ENCODE measurements around the gene CCNT1.
"Not testable (repeated sequence)": the region's sequence is repeated elsewhere in the genome, so short reads cannot be mapped to it uniquely, and the experiment has no call there.

Gene CCNT1

DNA sequence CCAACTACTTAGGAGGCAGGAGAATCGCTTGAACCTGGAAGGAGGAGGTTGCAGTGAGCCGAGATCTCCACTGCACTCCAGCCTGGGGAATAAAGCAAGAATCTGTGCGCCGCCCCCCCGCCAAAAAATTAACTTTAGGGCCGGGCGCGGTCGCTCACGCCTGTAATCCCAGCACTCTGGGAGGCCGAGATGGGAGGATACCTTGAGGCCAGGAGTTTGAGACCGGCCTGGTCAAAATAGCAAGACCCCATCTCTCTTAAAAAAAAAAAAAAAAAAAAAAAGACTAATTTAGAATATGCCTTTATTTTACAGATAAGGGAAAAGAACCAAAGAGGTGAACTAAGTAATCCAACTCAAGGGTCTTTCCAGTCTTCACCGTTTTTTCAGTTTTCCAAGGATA is 35.6 kb downstream of the CCNT1 start:
- TF ChIP-seq, protein P1, sequence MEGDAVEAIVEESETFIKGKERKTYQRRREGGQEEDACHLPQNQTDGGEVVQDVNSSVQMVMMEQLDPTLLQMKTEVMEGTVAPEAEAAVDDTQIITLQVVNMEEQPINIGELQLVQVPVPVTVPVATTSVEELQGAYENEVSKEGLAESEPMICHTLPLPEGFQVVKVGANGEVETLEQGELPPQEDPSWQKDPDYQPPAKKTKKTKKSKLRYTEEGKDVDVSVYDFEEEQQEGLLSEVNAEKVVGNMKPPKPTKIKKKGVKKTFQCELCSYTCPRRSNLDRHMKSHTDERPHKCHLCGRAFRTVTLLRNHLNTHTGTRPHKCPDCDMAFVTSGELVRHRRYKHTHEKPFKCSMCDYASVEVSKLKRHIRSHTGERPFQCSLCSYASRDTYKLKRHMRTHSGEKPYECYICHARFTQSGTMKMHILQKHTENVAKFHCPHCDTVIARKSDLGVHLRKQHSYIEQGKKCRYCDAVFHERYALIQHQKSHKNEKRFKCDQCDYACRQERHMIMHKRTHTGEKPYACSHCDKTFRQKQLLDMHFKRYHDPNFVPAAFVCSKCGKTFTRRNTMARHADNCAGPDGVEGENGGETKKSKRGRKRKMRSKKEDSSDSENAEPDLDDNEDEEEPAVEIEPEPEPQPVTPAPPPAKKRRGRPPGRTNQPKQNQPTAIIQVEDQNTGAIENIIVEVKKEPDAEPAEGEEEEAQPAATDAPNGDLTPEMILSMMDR (IDR thresholded peaks at IDR 0.05; ENCODE audit: insufficient read depth, low read depth, low read length, missing control alignments) = no peak
- DNase-seq (ENCODE audit: low read depth) = no peak
- peak overlapping the region; percentile 92 for H3K4me3 ChIP-seq (ENCODE audit: low read depth, low read length)

DNA sequence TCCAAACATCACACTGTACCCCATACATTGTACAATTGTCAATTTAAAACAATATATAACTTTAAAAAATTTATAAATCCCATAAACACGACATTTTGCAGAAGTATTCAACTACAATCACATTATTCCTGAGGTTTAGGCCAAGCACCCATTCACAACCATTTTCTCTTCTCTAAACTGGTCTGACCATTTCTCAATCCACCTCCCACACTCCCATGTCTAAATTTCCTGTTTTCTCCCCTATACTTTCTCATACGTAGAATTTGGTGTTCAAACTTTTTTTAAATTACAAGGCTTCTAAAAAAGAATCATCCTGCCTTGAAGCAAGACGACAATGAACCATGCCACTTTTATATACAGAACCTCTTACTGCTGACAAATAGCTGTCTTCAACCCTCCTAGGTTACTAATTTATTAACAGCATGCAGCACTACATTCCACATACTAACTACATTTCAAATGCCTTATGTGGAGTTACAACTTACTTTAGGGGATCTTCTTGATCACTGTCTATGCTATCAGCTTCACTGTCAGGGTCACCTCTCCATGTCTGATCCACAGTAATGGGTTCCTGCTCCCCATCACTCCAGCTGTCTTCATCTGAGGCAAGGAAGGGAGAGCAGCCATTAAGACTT is 37.8 kb downstream of the CCNT1 start:
- no peak for DNase-seq (ENCODE audit: low read depth)
- no peak overlapping the region for H3K4me3 ChIP-seq (ENCODE audit: low read depth, low read length)
- TF ChIP-seq, protein P1 (IDR thresholded peaks at IDR 0.05; ENCODE audit: insufficient read depth, low read depth, low read length, missing control alignments) = no peak

DNA sequence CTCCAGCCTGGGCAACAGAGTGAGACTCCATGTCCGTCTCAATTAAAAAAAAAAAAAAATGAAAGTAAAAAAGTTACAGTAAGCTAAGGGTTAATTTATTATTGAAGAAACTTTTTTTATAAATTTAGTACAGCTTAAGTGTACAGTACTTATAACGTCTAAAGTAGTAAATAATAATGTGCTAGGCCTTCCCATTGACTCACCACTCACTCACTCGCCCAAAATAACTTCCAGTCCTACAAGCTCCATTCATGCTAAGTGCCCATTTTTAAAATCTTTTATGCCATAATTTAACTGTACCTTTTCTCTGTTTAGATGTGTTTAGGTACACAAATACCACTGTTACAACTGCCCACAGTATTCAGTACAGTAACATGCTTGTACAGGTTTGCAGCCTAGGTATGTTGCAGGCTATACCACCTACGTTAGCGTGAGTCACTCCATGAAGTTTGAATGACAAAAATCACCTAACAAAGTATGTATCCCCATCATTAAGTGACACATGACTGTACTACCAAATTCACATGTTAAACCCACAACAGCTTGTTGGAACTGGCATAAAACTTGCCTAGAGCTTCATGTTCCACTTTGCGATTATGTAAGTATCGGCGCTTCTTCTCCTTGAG is 45.2 kb downstream of the CCNT1 start:
- no peak overlapping the region for H3K4me3 ChIP-seq (ENCODE audit: low read depth, low read length)
- TF ChIP-seq, protein P1 (IDR thresholded peaks at IDR 0.05; ENCODE audit: insufficient read depth, low read depth, low read length, missing control alignments) = no peak
- no peak for DNase-seq (ENCODE audit: low read depth)

DNA sequence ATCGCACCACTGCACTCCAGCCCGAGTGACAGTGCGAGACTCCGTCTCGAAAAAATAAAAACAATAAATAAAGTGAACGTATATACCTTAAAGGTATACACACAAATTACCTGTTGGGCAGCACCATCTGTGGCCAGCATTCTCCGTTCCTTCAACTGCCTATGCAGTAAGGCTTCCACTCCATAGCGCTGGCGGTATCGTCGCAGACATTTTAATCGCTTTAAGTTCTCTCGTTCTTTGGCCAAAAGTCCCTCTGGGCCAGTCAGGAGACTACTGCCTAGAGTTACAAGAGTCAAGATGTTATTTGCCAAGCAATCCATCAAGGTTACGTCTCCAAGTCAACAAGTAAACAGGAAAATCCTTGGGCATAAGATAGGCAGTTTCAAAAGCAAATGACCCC is 47.5 kb downstream of the CCNT1 start:
- TF ChIP-seq, protein P1 (IDR thresholded peaks at IDR 0.05; ENCODE audit: insufficient read depth, low read depth, low read length, missing control alignments) = no peak
- H3K4me3 ChIP-seq (ENCODE audit: low read depth, low read length) = no peak overlapping the region
- no peak for DNase-seq (ENCODE audit: low read depth)

DNA sequence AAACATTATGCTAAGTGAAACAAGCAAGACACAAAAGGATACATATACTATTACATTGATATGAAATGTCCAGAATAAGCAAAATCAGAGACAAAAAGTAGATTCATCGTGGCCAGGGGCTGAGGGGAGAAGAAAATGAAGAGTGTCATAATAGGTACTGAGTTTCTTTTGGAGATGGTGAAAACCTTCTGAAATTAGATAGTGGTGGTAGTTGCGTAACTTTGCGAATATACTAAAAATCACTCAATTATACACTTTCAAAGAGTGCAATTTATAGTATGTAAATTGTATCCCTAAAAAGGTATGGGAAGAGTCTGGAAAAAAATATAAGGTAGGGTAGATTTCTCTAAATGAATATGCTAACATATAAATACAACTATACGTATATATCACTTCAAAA is 56.6 kb downstream of the CCNT1 start:
- H3K4me3 ChIP-seq (ENCODE audit: low read depth, low read length) = no peak overlapping the region
- DNase-seq (ENCODE audit: low read depth) = no peak
- TF ChIP-seq, protein P1 (IDR thresholded peaks at IDR 0.05; ENCODE audit: insufficient read depth, low read depth, low read length, missing control alignments) = no peak

DNA sequence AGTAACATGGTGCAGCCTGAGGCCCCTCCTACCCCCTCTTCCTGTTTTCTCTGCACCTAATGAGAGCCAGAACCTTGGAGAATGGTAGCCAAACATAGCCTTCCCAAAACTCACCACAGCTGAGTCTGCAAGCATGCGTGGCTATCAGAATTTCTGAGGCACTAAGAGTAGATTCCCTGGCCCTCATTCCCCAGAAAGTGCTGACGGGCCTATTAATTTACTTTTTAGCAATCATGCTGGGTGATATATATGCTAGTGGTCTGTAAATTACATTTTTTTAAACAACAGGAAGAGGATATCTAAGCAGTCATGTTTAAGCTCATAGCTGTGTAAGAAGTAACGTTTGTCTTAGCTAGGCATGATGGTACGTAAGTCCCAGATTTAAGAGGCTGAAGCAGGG is 64.8 kb downstream of the CCNT1 start:
- no peak for DNase-seq (ENCODE audit: low read depth)
- no peak overlapping the region for H3K4me3 ChIP-seq (ENCODE audit: low read depth, low read length)
- TF ChIP-seq, protein P1 (IDR thresholded peaks at IDR 0.05; ENCODE audit: insufficient read depth, low read depth, low read length, missing control alignments) = no peak

DNA sequence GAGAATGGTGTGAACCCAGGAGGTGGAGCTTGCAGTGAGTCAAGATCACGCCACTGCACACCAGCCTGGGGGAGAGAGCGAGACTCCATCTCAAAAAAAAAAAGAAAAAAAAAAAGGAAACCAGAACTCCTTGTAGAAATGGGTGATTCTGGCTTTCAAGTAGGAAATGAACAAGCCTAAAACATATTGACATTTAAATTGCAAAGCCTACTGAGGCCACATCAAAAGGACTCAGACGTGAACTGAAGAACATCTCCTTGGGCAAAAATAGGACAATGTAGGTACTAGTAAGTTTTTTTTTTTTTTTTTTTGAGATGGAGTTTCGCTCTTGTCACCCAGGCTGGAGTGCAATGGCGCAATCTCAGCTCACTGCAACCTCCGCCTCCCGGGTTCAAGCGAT is 71.2 kb downstream of the CCNT1 start:
- not testable (repeated sequence) for DNase-seq (ENCODE audit: low read depth)

More for the DNA sequence above, 71.2 kb downstream of the CCNT1 start:
- not testable (repeated sequence) for H3K4me3 ChIP-seq (ENCODE audit: low read depth, low read length)

Measured in GM12865 (cell line).